ENCODE results near the gene SULT2B1.

- TF ChIP-seq EZH2 (IDR thresholded peaks at IDR 0.05; ENCODE audit: insufficient read depth, poor library complexity, severe bottlenecking) (no peak), EZH2phosphoT487 (IDR thresholded peaks at IDR 0.05; ENCODE audit: insufficient read depth, low read depth) (no peak)
These were observed 17.8 kb downstream of the SULT2B1 start for GRCh38 chr19:48569814-48570213.
